Natural killer cell (primary cell): ENCODE results near the gene DNAH6. TPM values are rescaled to one million over a fixed set of nuclear protein-coding genes. Genes with fewer than 3 reads are reported as not detected.

Source experiments
- ATAC-seq, 3 donors: fragments of 150-1000 bp in 2 of 3; fragments of 200-7000 bp in 1 of 3; cut with Tn5 transposase; 1 replicate in 1 of 3; 2 replicates in 2 of 3; pipeline ENCODE4 v1.10.0; 2021; ENCODE audit warnings: mild to moderate bottlenecking in 2 of 3, moderate library complexity in 2 of 3
- DNase-seq, 2 donors: peaks; one replicate each; pipeline versions ENCODE4 v3.0.0 to v3.0.0-alpha.2; 2013 to 2021; ENCODE audit warnings: mixed read lengths in 1 of 2
- H3K27ac ChIP-seq: one replicate; pipeline ENCODE4 v1.5.1; 2013; ENCODE audit warnings: mild to moderate bottlenecking, low read length
- H3K27me3 ChIP-seq: one replicate; pipeline ENCODE4 v1.6.1; 2013; ENCODE audit warnings: low read length; ENCODE audit not compliant: control insufficient read depth, insufficient read depth
- H3K36me3 ChIP-seq: one replicate; pipeline ENCODE4 v1.6.1; 2013; ENCODE audit warnings: low read length; ENCODE audit not compliant: control insufficient read depth, insufficient read depth
- H3K4me1 ChIP-seq: one replicate; pipeline ENCODE4 v1.6.1; 2013; ENCODE audit warnings: low read length; ENCODE audit not compliant: control insufficient read depth, insufficient read depth
- H3K4me3 ChIP-seq: one replicate; pipeline ENCODE4 v1.5.1; 2013; ENCODE audit warnings: low read length
- H3K9me3 ChIP-seq: one replicate; pipeline ENCODE4 v1.6.1; 2013; ENCODE audit warnings: low read length; ENCODE audit not compliant: control insufficient read depth, insufficient read depth
- H3K27ac Mint-ChIP-seq, 2 donors: one replicate each; pipeline ENCODE4 v1.8.0; 2022; ENCODE audit warnings: mild to moderate bottlenecking in 2 of 2, mixed read lengths in 2 of 2, moderate library complexity in 1 of 2
- H3K27me3 Mint-ChIP-seq, 2 donors: one replicate each; pipeline ENCODE4 v1.8.0; 2022; ENCODE audit warnings: low read depth in 2 of 2, mixed read lengths in 2 of 2
- H3K36me3 Mint-ChIP-seq: one replicate; pipeline ENCODE4 v1.8.0; 2022; ENCODE audit warnings: mixed read lengths
- H3K4me1 Mint-ChIP-seq, 2 donors: one replicate each; pipeline ENCODE4 v1.8.0; 2022; ENCODE audit warnings: mixed read lengths in 2 of 2
- H3K4me3 Mint-ChIP-seq: one replicate; pipeline ENCODE4 v1.8.0; 2022; ENCODE audit warnings: mild to moderate bottlenecking, moderate library complexity, mixed read lengths
- H3K9me3 Mint-ChIP-seq, 2 donors: one replicate each; pipeline ENCODE4 v1.8.0; 2022; ENCODE audit warnings: mixed read lengths in 2 of 2
- CTCF ChIP-seq: fragments of 200-600 bp; IDR thresholded peaks from one replicate; pipeline ENCODE4 v1.8.0; 2022; ENCODE audit warnings: antibody characterized with exemption
- WGBS: methylation state at CpG from one replicate; pipeline ENCODE4 v1.1.7; 2013; ENCODE audit warnings: missing lambda C conversion rate; ENCODE audit not compliant: insufficient coverage; 5-methylcytosine and 5-hydroxymethylcytosine counted together
- intact Hi-C: fragments of 100-400 bp; cut with micrococcal nuclease; formaldehyde crosslinking; loops from one replicate; pipeline ENCODE4 v1.14.2; 2022
- total RNA-seq, 4 donors: library from RNA; stranded (reverse); fragments of 120-200 nt in 1 of 4; gene quantifications; one replicate each; pipeline versions ENCODE4 v1.2.3 to v1.2.4, GENCODE V29; 2013 to 2022

The DNAH6 gene
- total RNA-seq, 3 donors from 2014 or later (not counting 1 experiment from before 2014, with no cell fraction given): 0.05 to 0.60 (median 0.32) TPM

- TF ChIP-seq CTCF: no peak
- H3K36me3 Mint-ChIP-seq: no peaks in the 10 kb centered on the region
- no peaks in the 10 kb centered on the region for H3K27me3 ChIP-seq
These were observed 201.0 kb downstream of the DNAH6 start for GRCh38 chr2:84717302-84717701.

GRCh38 chr2:84719434-84719833 lies 203.1 kb downstream of the DNAH6 start:
- no peak for TF ChIP-seq CTCF
- no peak overlapping the region for H3K27ac Mint-ChIP-seq
- no peak overlapping the region for H3K4me3 Mint-ChIP-seq
- no peaks in the 10 kb centered on the region for H3K27me3 ChIP-seq
- intact Hi-C loops: no loop called here
- WGBS: 95% methylated on average over 6 of the region's 6 CpGs
- no peaks in the 10 kb centered on the region for H3K9me3 Mint-ChIP-seq
- no peak overlapping the region for H3K4me3 ChIP-seq
- H3K4me1 Mint-ChIP-seq: peaks cover 8 to 9% of the 10 kb centered on the region in 2 donors
- H3K36me3 ChIP-seq: no peaks in the 10 kb centered on the region
- DNase-seq (peak in 1 of 2 donors; percentile 14), ATAC-seq (no peak)
- no peaks in the 10 kb centered on the region for H3K4me1 ChIP-seq
- H3K27me3 Mint-ChIP-seq: no peaks in the 10 kb centered on the region
- no peaks in the 10 kb centered on the region for H3K9me3 ChIP-seq
- no peak overlapping the region for H3K27ac ChIP-seq
- H3K36me3 Mint-ChIP-seq: no peaks in the 10 kb centered on the region

More at GRCh38 chr2:84717302-84717701, 201.0 kb downstream of the DNAH6 start:
- Mint-ChIP-seq H3K4me3 (no peak overlapping the region), H3K27me3 (no peaks in the 10 kb centered on the region), H3K9me3 (no peaks in the 10 kb centered on the region), H3K27ac (no peak overlapping the region), H3K4me1 (no peaks in the 10 kb centered on the region)
- Histone ChIP-seq H3K36me3 (no peaks in the 10 kb centered on the region), H3K4me1 (no peaks in the 10 kb centered on the region), H3K9me3 (no peaks in the 10 kb centered on the region), H3K27ac (no peak overlapping the region), H3K4me3 (no peak overlapping the region)
- DNase-seq (no peak), ATAC-seq (no peak)
- WGBS: 100% methylated on average over 1 of the region's 1 CpG
- intact Hi-C loops: no loop called here

GRCh38 chr2:84723831-84724230 lies 207.5 kb downstream of the DNAH6 start:
- WGBS: 85% methylated on average over 2 of the region's 2 CpGs
- no peak overlapping the region for H3K27ac Mint-ChIP-seq

More at GRCh38 chr2:84723831-84724230, 207.5 kb downstream of the DNAH6 start:
- Mint-ChIP-seq H3K4me1 (peaks cover 10 to 11% of the 10 kb centered on the region in 2 donors), H3K27me3 (no peaks in the 10 kb centered on the region), H3K36me3 (no peaks in the 10 kb centered on the region), H3K9me3 (no peaks in the 10 kb centered on the region), H3K4me3 (no peak overlapping the region)
- no peaks in the 10 kb centered on the region for H3K9me3 ChIP-seq
- DNase-seq (no peak), ATAC-seq (no peak)
- TF ChIP-seq CTCF: no peak
- no peaks in the 10 kb centered on the region for H3K36me3 ChIP-seq
- no peaks in the 10 kb centered on the region for H3K4me1 ChIP-seq
- H3K27me3 ChIP-seq: no peaks in the 10 kb centered on the region
- intact Hi-C loops: no loop called here
- H3K4me3 ChIP-seq: no peak overlapping the region
- no peak overlapping the region for H3K27ac ChIP-seq
